MCF 10A (cell line): ENCODE data around the gene S100A4. TPM values are rescaled to one million over a fixed set of nuclear protein-coding genes. Genes with fewer than 3 reads are reported as not detected.
"Not testable (repeated sequence)": the region's sequence is repeated elsewhere in the genome, so short reads cannot be mapped to it uniquely, and the experiment has no call there.

ENCODE experiments used
- BruUV-seq: library from RNA; stranded (reverse); fragments of 400-500 nt; replicated peaks from 2 replicates; lab custom pipeline; 2021; lab: Mats Ljungman, UMichigan
- CTCF ChIA-PET: fragments of 300-600 bp; sonication (Branson Sonifier 250); formaldehyde crosslinking; extraction: SDS; loops from one replicate; lab custom pipeline; 2021; ENCODE audit warnings: antibody characterized with exemption, inconsistent platforms; lab: Yijun Ruan, JAX
- POLR2A ChIA-PET: fragments of 300-600, 350-650 bp; sonication (Branson Sonifier 250); formaldehyde crosslinking; extraction: SDS; loops from one replicate; lab custom pipeline; 2020; ENCODE audit warnings: antibody characterized with exemption, inconsistent platforms; lab: Yijun Ruan, JAX
- DNase-seq: peaks from one replicate; pipeline ENCODE4 v3.0.0-alpha.2; 2018; ENCODE audit not compliant: unreplicated experiment
- H3K27ac Mint-ChIP-seq: one replicate; pipeline ENCODE4 v1.8.0; 2022; ENCODE audit warnings: mild to moderate bottlenecking, low read depth, mixed read lengths; ENCODE audit not compliant: unreplicated experiment
- H3K27me3 Mint-ChIP-seq: one replicate; pipeline ENCODE4 v1.8.0; 2022; ENCODE audit warnings: mixed read lengths; ENCODE audit not compliant: insufficient read depth, unreplicated experiment
- H3K36me3 Mint-ChIP-seq: one replicate; pipeline ENCODE4 v1.8.0; 2022; ENCODE audit warnings: mild to moderate bottlenecking, moderate library complexity, mixed read lengths; ENCODE audit not compliant: insufficient read depth, unreplicated experiment
- H3K4me1 Mint-ChIP-seq: one replicate; pipeline ENCODE4 v1.8.0; 2022; ENCODE audit warnings: mixed read lengths; ENCODE audit not compliant: insufficient read depth, unreplicated experiment
- H3K4me3 Mint-ChIP-seq: one replicate; pipeline ENCODE4 v1.8.0; 2022; ENCODE audit warnings: mild to moderate bottlenecking, moderate library complexity, mixed read lengths; ENCODE audit not compliant: unreplicated experiment
- H3K9me3 Mint-ChIP-seq: one replicate; pipeline ENCODE4 v1.8.0; 2022; ENCODE audit warnings: mixed read lengths; ENCODE audit not compliant: unreplicated experiment
- CTCF ChIP-seq: fragments of 200-600 bp; IDR thresholded peaks from one replicate; pipeline ENCODE4 v1.8.0; 2022; ENCODE audit warnings: antibody characterized with exemption, mild to moderate bottlenecking; ENCODE audit not compliant: unreplicated experiment
- intact Hi-C: fragments of 100-400 bp; cut with micrococcal nuclease; formaldehyde crosslinking; loops from 2 replicates; pipeline ENCODE4 v1.14.1; 2022
- total RNA-seq: library from RNA; stranded (reverse); gene quantifications from 2 replicates; pipeline ENCODE4 v1.2.3, GENCODE V29; 2022

Gene S100A4
- total RNA-seq, 1 experiment from 2014 or later: 60.7 TPM

DNA sequence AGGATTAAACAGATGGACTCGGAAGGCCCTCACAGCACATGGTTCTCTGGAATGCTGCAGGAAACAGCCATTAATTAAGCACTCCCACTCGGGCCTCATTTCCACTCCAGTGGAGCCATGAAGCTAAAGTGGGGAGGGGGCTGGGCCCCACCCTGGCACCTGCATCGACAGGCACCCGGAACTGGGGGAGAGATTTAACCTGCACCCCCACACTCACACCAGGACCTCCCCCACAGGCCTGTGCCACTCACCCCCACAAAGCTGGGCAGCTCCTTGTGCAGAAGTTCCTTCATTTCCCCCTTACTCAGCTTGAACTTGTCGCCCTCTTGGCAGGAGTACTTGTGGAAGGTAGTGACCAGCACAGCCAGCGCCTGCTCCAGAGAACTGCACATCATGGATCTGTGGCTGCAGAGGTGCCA, 17.9 kb upstream of the S100A4 start:
- no peaks in the 10 kb centered on the region for H3K27me3 Mint-ChIP-seq
- TF ChIP-seq CTCF: no peak
- H3K4me1 Mint-ChIP-seq: peaks cover 63% of the 10 kb centered on the region
- intact Hi-C loops: no loop called here
- H3K27ac Mint-ChIP-seq: peak overlapping the region; percentile 92
- no peaks in the 10 kb centered on the region for H3K9me3 Mint-ChIP-seq
- peak; percentile 40 for DNase-seq
- POLR2A ChIA-PET: interaction anchor here (0.7 to 24.9 kb wide), 15 partner anchors 9 to 657 kb away, joined by 3 to 2106 read pairs (median 5); partner anchors contain the start of genes CHTOP, GATAD2B, ILF2 and S100A12
- no TSS peak for BruUV-seq
- H3K36me3 Mint-ChIP-seq: peaks cover 56% of the 10 kb centered on the region
- CTCF ChIA-PET: interaction anchor here (0.6 to 11.5 kb wide), 16 partner anchors 8 to 1508 kb away, joined by 3 to 221 read pairs (median 4); partner anchors contain the start of genes S100A13, S100A16, S100A4 and S100A5
- H3K4me3 Mint-ChIP-seq: peak overlapping the region; percentile 67

- Mint-ChIP-seq H3K36me3 (peaks cover 71% of the 10 kb centered on the region), H3K4me3 (peak overlapping the region; percentile 67), H3K4me1 (peaks cover 52% of the 10 kb centered on the region), H3K27ac (peak overlapping the region; percentile 92)
- intact Hi-C loops, DNase-seq, BruUV-seq, H3K27me3 Mint-ChIP-seq, H3K9me3 Mint-ChIP-seq: not testable (repeated sequence)
- ChIA-PET CTCF (interaction anchor here (0.9 to 11.5 kb wide), 9 partner anchors 11 to 72 kb away, joined by 3 to 221 read pairs (median 6); partner anchors contain the start of genes CHTOP, S100A4, S100A5 and S100A6), POLR2A (interaction anchor here (0.5 to 24.9 kb wide), 9 partner anchors 10 to 406 kb away, joined by 3 to 2106 read pairs (median 8); partner anchors contain the start of genes CHTOP, CREB3L4, S100A14 and S100A16)
Measured at GRCh38 chr1:153562021-153562420, 16.4 kb upstream of the S100A4 start.

DNA sequence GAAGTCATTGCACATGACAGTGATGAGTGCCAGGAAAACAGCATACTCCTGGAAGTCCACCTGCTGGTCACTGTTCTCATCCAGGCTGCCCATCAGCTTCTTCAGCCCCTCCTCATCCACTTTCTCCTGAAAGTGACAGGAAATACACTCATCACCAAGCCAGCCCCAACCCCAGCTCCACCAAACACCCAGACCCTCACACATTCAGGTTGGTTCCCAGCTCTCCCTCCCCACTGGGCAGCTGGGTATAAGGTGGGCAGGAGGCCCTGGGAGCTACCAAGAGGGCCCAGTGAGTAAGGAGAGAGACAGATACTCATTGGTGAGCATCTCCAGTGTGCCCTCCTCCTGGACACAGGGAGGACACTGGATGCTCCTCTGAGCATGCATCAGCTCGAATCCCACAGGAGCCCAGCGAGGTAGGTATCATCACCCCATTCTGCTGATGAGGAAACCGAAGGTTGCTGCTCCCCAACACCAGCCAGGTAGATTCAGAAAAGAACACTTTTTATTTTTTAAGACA, 15.9 kb upstream of the S100A4 start:
- BruUV-seq: no TSS peak
- peaks cover 48% of the 10 kb centered on the region for H3K4me1 Mint-ChIP-seq
- no peak for DNase-seq
- H3K27me3 Mint-ChIP-seq: no peaks in the 10 kb centered on the region
- intact Hi-C loops: no loop called here
- CTCF ChIA-PET: interaction anchor here (0.7 to 11.5 kb wide), 11 partner anchors 10 to 98 kb away, joined by 3 to 221 read pairs (median 5); partner anchors contain the start of genes CHTOP, S100A4, S100A5 and S100A6
- peak overlapping the region; percentile 92 for H3K27ac Mint-ChIP-seq
- H3K36me3 Mint-ChIP-seq: peaks cover 76% of the 10 kb centered on the region
- no peak for TF ChIP-seq CTCF
- H3K9me3 Mint-ChIP-seq: no peaks in the 10 kb centered on the region
- peak overlapping the region; percentile 67 for H3K4me3 Mint-ChIP-seq
- POLR2A ChIA-PET: interaction anchor here (0.7 to 24.9 kb wide), 10 partner anchors 11 to 397 kb away, joined by 3 to 2106 read pairs (median 6); partner anchors contain the start of genes CHTOP, S100A13, S100A14 and S100A16

GRCh38 chr1:153560771-153561465, 15.3 kb upstream of the S100A4 start:
- Mint-ChIP-seq H3K27me3 (no peaks in the 10 kb centered on the region), H3K36me3 (peaks cover 82% of the 10 kb centered on the region), H3K4me3 (peak overlapping the region; percentile 67), H3K9me3 (no peaks in the 10 kb centered on the region), H3K4me1 (peaks cover 48% of the 10 kb centered on the region), H3K27ac (peak overlapping the region; percentile 92)
- DNase-seq: no peak
- POLR2A ChIA-PET: interaction anchor here (0.7 to 24.9 kb wide), 9 partner anchors 7 to 402 kb away, joined by 3 to 2106 read pairs (median 10); partner anchors contain the start of genes S100A13, S100A14, S100A16 and S100A3
- CTCF ChIA-PET: interaction anchor here (0.6 to 11.5 kb wide), 15 partner anchors 9 to 675 kb away, joined by 3 to 221 read pairs (median 5); partner anchors contain the start of genes S100A3, S100A4 and S100A6
- no peak for TF ChIP-seq CTCF
- BruUV-seq: no TSS peak
- intact Hi-C loops: no loop called here
